NCI-H446 treated with DMSO at 0.1 percent for 48 hours (cell line): ENCODE results near the gene SPIRE1.
"Not testable (repeated sequence)": the region's sequence is repeated elsewhere in the genome, so short reads cannot be mapped to it uniquely, and the experiment has no call there.

Source experiments
- DNase-seq: peaks from one replicate; lab custom pipeline; 2025; lab: John Stamatoyannopoulos, UW

SPIRE1 gene

DNA sequence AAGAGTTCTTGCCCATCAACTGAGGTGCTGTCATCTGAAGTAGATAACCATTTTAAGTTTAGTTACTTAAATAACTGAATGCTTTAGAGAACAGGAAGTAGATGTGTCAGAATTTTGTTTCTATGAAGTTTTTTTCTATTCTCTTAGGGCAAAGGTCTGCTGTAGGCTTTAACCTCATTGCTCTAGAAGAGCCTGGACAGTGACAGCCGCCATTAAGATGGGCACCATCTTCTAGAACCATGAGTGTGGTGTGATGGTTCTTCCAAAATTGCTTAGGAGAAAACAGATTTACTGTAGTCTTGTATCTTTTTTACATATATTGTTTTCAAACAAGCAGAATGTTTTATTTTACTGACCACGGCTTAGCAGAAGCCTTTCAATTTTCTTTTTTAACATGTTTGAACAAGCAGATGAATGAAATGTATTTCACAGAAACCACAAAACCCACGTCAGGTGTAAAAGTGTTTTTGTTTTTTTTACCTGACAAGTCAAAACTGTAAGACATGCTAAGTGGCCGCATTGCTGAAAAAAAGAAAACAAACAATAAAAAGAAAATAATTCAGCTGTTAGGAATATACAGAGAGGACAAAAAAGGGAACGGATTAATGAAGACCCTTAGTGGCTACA is 172.3 kb downstream of the SPIRE1 start:
- DNase-seq = no peak

DNA sequence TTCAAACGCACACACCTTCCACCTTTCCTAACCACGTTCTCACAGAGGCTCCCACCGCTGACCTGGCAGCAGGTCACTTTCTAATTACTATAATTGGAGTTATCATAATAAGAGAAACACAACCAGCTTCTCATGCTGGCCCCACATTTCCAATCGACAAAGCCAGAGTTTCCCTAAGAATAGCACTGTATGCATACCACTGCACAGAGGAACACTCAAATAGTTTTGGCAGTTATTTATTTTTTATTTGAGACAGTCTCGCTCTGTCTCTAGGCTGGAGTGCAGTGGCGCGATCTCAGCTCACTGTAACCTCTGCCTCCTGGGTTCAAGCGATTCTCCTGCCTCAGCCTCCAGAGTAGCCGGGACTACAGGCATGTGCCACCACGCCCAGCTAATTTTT is 176.0 kb downstream of the SPIRE1 start:
- DNase-seq = not testable (repeated sequence)

DNA sequence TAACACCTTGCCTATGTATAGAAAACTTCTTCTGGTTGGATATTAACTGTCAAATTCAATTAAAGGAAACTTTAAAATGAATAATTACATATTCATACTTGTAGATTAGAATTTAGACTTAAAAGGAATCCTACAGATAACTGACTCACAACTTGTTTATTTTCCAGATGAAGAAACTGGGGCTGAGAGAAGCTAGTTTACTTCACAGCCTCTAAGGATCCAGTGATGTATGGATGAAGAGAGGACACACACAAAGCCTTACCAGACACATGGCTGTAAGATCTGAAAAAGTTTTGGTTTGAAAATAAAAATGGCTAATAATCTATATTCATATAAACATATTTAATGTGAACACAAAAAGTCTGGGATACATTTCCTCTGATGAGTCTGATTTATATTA is 177.9 kb downstream of the SPIRE1 start:
- no peak for DNase-seq

DNA sequence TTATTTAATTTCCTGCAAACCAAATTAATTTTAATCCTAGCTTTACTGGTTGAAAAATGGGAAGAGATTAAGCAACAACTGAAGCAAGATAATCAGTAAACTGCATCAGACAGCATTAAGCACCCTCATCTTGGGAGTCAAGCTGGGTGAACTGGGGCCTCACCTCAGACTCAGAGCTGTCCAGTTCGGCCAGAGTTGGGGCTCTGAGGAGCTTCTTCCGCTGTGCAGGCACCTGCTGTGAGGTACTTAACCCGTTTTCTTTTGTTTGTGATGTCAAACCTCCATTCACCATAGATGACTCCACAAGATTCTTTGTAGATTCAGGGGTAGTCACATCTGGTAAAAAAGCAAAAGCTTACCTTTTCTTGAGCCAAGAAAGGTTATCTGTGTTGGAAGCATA is 178.4 kb downstream of the SPIRE1 start:
- no peak for DNase-seq

DNA sequence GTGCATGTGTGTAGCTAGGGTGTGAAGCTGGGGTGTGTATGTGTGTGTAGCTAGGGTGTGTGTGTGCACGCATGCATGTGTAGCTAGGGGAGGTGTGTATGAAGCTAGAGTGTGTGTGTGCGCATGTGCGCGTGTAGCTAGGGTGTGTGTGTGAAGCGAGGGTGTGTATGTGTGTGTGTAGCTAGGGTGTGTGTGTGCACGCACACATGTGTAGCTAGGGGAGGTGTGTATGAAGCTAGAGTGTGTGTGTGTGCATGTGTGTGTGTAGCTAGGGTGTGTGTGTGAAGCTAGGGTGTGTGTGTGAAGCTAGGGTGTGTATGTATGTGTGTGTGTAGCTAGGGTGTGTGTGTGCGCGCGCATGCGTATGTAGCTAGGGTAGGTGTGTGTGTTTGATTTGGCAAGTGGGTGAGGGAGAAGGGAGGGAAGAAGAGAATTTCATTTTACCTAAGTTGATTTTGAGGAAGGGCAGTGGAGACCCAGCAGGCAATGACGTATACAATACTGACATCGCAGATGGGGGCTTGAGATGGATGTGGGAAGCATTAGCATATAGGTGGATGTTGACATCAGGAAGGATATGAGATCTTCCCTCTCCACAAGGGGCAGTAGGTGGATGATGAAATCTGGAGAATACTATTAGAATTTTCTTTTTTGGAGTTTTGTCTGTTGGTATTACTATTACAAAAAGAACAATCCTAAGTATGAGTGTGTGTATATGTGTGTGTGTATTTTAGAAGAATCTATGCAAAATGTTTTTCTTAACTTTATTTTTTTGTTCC is 179.4 kb downstream of the SPIRE1 start:
- DNase-seq = no peak

DNA sequence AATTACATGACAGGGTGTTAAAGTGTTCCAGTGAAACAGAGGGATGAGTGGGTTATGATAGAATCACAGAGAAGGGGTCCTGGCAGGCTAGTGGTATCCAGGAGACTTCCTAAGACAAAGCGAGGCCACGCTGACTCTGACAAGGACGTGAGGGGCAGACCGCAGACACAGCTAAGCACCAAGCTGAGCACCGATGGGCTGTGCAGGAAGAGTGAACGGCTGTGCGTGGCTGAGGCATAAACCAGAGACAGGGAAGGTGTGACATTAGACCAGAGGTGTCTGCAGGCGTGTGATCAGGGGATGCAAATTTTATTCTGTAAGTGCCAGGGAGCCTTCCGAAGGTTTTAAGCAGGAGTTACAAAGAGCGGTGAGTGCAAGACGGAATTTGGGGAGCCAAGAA is 180.3 kb downstream of the SPIRE1 start:
- DNase-seq = no peak

DNA sequence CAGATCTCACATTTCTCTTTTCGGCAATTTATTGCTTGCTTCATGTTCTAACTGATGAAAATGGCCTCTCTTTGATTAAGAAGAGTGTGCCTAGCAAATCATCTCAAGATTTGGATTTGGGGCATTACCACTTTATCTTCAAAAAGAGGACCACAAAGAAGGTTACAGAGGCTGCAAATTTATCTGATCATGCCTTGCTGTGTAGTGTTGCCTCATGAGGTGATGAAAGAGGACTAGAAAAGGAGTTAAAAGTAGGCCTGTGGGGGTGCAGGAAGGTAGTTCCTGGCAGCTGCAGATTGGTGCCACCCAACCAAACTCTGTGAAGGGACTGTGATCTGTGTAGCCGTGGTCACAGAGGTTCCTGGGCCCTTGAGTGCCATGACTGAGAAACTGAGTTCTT is 181.0 kb downstream of the SPIRE1 start:
- no peak for DNase-seq

DNA sequence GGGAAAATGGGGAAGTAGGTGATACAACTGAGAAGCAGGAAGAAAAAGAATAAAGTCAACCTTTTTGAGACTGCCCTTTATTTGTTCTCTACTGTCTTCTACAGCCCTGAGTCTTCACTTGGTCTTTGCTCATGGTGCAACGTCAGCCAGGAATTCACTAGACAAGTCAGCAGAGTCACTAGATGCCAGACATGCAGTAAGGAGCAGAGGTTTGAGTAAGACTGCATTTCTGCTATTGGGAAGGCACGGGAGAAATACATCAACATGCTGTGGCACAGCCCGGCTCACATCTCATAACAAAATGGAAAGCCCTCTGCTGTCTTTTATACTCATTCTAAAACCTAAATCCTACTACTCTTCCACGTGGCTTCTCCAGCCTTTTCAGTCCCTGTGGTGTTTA is 183.0 kb downstream of the SPIRE1 start:
- DNase-seq = no peak

DNA sequence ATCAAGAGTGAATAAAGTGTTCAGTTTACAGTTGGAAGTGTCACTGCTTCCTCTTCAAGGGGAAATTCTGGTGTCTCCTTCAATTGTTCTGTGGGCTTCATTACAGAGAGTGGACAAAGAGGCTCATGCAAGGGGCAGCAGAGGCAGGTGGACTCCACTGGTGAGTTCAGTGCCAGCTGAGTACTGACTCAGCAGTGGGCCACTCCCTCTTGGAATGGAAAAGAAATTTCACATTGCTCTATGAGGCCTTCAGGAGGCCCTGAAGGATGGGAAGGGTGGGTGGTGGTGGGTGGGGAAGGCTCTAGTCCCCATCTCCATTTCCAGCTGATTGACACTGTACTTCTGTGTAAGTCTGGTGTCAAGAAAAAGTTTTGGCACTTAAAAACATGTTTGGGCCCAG is 183.8 kb downstream of the SPIRE1 start:
- no peak for DNase-seq

DNA sequence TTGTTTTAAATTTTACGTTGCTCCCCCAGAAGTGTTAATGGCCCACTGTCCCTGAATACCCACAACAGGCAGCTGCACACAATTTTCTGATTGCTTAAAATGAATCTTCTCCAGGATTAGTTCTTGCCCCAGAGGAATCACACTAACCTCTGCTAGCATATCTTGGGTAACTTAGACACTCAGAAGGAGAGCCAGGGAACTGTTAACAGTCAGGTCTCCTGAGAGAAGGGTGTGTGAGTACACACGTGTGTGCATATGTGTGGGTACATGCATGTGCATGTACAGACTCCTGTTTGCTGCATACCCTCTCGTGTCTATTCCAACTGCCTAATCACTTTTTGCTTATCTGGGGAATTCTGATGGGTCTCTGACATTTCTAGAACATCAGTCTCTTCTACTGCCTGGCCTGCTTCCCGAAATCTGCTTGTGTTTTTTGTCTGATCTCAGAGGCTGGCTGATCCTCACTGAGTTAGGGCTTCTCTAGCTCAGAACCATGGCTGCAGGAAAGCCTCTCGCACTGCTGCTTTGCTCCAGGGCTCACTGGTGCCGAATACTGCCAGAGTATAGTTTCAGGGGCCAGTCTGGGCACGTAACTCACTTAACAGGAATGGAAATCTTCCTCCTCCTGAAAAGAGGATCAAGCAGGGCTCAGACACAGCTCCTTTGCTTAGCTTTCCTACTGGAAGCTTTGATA is 187.4 kb downstream of the SPIRE1 start:
- no peak for DNase-seq

DNA sequence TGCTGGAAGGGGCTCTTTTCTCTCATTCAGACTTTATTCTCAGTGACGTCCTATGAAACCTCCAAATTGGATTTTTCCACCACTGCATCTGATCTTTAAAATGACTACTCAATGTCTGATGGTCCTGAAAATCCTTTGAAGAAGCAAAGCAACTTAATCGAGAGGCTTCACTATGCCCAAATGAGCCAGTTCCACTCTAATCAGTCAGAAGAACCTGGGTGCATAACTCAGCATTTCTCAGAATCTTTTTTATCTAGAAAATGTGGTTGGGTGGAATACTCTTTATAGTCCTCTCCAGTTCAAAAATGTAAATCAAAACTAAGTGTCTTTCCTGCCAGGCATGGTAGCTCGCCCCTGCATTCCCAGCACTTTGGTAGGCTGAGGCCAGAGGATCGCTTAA is 189.5 kb downstream of the SPIRE1 start:
- DNase-seq = no peak

DNA sequence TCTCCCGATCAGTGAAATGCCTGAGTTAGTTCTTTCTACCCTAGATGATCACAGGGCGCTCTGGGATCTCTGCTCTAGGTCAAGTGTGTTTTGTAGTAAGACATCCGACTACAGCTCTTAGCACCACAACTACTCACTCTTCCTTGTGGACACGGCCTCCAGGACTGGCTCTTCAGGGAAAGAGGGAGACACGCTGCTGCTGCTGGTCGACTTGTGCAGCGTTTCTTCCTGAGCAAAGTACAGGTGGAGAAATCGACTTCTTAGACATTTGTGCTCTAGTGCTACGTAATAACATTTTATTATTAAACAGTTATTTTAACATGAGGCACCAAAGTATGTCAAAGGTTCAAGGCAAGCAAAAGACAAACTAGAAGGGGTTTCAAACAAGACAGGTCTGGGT is 193.2 kb downstream of the SPIRE1 start:
- no peak for DNase-seq

DNA sequence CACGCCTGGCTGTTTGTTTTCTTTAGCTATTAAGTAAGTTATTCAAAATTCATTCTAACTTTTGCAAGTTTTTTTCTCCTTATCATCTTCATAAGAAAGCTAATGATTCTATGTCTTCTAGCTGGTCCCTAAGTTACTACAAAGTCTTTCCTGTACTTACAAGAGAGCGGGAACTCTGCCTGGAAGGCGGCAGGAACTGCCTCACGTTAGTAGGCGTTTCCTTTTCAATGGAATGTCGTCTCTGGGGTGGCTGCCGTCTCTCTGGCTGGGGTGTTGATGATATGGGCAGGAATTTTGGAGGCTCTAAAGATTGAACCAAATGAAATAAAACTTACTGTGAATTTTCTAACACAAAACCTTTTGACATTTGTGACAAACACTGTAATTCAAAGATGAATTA is 194.7 kb downstream of the SPIRE1 start:
- no peak for DNase-seq

DNA sequence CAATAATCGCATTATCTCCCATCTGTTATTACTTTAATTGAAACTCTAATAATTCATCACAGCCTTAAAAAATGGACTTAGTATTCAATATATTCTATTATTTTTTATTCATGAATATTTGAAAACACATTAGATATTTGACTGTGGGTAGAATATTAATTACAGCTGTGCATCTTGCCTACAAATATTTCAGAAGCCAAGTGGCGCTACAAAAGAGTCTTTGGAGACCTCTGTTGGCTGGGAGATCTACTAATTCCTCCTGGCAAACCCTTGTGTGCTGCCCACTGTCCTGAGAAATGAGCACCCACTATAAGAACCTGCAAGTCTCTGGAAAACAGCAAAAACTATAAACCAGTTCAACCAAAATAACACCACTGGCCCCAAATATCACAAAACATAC is 195.7 kb downstream of the SPIRE1 start:
- no peak for DNase-seq

DNA sequence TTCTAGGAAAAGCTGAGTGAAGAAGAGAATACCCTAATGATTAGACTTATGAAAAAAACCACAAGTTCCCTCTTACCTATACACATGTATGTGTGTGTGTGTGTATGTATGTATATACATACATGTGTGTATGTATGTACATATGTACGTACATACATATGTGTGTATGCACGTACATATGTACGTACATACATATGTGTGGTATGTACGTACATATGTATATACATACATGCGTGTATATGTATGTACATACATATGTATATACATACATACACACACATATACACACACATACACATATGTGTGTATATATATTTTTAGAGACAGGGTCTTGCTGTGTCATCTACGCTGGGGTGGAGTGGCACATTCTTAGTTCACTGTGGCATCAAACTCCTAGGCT is 196.6 kb downstream of the SPIRE1 start:
- no peak for DNase-seq

DNA sequence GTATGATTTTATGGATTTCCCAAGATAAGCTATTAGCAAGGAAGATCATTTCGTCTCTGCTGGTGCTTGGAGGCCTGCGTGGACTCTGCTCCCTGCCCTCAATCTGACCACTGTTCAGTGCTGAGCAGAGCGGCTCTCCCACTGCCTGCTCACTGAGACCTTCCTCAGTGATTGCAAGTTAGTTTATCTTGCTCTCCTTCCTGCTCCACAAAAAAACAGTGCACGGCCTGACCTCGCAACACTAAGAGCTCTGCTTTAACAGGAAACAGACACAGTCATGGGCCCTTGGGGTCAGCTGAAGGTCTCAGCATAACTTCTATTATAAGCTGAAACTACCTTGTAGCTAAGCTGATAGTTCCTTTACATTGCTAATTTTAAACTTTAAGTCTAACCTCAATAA is 197.0 kb downstream of the SPIRE1 start:
- DNase-seq = no peak

DNA sequence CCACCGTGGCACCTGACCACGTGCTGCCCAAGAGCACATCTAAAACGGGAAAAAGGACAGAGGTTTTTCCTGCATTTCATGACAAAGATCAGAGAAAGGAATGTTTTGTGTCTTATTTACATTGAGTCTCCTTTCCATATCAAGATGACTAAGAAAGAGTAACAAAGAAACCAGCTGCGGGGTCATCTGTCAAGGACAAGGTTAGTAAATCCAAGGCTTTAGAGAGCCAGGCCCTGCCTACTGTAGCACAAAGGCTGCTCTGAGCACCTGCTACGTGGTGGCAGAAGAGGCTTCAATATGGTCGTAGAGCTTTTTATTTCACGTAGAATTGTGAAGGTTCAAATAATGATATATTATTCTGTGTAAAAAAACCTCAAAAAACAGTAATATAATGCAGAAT is 199.1 kb downstream of the SPIRE1 start:
- DNase-seq = no peak

DNA sequence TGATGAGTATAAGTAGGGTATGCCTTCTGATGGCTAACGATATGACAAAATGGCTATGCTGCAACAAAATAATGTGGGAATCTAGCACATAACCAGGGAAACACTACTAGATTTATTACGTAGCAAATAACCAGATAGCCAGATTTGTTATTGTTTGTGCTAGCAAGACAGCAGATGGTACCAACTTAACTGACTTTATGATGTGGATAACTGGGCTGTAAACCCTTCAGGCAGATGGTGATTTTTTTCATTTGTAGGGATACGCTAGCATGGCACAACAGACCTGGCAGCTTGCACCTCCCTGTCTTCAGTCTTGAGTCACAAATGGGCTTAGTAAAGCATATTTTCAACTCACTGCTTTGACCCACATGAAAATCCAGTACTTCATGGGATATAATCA is 201.5 kb downstream of the SPIRE1 start:
- DNase-seq = peak; percentile 87

DNA sequence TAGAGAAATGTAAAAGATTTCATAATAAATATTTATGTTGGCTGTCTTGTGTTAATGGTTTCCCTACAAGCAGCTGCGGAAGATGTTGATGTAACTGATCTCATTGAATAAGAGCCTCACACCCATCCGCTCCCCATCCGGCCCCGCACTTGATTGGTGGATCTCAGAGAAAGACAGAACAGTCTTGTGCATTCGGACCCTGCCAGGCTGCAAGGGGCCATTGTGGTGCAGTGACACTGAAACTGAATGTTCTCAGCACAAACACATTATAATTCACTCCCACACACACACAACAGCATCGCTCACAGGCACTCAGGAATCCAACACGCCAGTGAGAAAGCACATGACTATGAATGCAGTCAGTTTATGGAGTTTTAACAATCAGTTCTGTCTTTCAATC is 202.4 kb downstream of the SPIRE1 start:
- no peak for DNase-seq

DNA sequence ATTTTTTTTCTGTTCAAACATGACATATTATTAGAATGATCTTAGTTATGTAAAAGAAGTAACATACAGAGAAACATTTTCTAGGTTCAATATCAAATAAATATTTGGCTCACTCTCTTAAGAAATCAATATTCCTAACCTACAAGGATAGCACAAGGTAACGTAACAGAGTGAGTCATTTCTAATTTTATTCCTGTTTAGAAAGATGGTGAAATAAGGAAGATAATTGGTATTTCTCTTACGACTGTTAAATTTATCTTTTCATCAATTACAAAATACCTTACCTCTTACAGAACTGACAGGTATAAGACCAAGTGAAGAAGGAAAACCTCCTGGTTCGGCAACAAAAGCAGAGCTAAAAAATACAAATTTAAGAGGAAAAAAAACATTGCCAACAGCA is 205.1 kb downstream of the SPIRE1 start:
- no peak for DNase-seq

DNA sequence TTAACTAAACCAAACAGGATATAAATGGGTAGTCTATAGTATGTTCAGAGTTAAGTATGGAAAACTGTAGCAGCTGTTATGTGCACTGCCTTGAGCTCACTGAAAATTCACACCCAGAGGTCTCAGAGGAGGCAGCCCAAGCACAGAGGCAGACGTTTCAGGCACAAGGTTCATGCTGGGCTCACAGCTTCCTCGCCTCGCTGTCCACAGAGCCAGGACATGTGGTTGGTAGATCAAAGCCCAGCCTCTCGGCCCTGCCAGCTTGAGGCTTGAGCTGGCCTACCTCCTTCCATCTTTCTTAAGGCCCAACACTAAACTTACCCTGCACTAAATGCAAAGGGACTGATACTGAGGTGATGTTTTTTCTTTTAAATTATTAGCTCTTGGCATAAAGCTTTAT is 206.5 kb downstream of the SPIRE1 start:
- DNase-seq = no peak

DNA sequence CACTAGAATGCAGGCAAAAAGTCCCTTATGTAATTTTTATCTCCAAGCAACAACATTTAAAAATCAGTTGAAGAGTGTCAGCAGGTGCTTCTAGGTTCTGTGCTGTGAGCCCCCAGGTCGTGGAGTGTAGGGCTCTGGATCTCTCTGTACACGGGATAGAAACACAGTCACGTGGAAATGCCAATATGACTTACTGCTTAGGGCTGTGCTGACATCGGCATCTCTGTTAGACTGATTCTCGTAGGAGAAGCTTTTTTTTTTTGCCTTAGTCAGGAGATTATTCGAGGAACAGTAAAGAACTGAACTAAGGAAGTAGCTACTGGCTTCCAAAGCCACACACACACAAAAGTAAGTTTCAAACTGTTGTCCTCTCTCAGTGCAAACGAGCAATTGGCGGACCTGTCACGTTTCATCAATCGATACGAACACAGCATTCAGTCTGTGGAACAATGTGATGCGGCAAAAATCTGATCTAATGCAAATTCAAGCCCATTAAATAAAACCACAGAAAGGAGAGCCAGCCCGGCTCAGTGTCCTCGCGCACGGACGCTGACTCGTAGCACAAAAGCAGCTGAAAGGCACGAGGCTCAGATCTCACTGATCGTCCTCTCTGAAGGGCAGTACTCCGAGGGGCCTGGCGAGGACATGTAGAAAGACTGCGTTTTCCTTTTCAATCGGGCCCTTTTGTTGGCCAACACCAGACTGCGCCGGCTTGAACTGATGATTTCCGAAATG is 208.7 kb downstream of the SPIRE1 start:
- no peak for DNase-seq

DNA sequence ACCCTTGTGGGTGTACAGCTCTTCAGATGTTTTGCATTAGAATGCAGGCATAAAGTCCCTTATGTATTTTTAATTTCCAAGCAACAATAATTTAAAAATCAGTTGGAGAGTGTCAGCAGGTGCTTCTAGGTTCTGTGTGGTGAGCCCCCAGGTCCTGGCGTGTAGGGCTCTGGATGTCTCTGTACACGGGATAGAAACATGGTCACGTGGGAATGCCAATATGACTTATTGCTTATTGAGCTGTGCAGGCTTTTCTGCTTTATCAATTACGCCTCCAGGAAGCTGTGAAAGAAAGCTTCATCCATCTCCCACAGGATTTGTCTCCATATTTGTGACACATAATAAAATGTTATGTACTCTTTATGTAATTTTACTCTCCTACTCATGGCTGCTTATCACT is 212.4 kb downstream of the SPIRE1 start:
- no peak for DNase-seq
